K562 (cell line): ENCODE measurements around the gene ACAT2. TPM values are rescaled to one million over a fixed set of nuclear protein-coding genes. Genes with fewer than 3 reads are reported as not detected.

Experiments used
- E2F5 ChIP-seq: sonication (generic); formaldehyde crosslinking; IDR thresholded peaks from 2 replicates; pipeline ENCODE4 v1.8.0; 2022; ENCODE audit warnings: mild to moderate bottlenecking, missing genetic modification reagents
- EGR1 ChIP-seq: fragments of 450-650 bp; conservative IDR thresholded peaks from 2 replicates; pipeline ENCODE4 v1.6.1; 2017; ENCODE audit warnings: mild to moderate bottlenecking
- HINFP ChIP-seq: fragments of 450-650 bp; conservative IDR thresholded peaks from 2 replicates; pipeline ENCODE4 v1.6.1; 2016; ENCODE audit warnings: missing genetic modification characterization, low read depth, mild to moderate bottlenecking, control low read depth, missing compliant biosample characterization
- PHF21A ChIP-seq: fragments of 450-650 bp; IDR thresholded peaks from 2 replicates; pipeline ENCODE4 v1.6.1; 2017; ENCODE audit warnings: low read depth, borderline replicate concordance
- PML ChIP-seq: IDR thresholded peaks from 2 replicates; pipeline ENCODE4 v1.6.1; 2012; ENCODE audit warnings: low read length, inconsistent platforms
- RFX1 ChIP-seq: fragments of 450-650 bp; IDR thresholded peaks from 2 replicates; pipeline ENCODE4 v1.6.1; 2016; ENCODE audit warnings: mild to moderate bottlenecking, moderate library complexity
- SPI1 ChIP-seq: IDR thresholded peaks from 2 replicates; pipeline ENCODE4 v1.6.1; 2011; ENCODE audit warnings: low read depth, low read length, control low read depth, borderline replicate concordance
- TEAD2 ChIP-seq: fragments of 450-650 bp; IDR thresholded peaks from 2 replicates; pipeline ENCODE4 v1.6.1; 2016; ENCODE audit warnings: missing genetic modification characterization, control low read depth, missing compliant biosample characterization
- TSHZ1 ChIP-seq: fragments of 250-450 bp; sonication (Bioruptor Pico); IDR thresholded peaks from 2 replicates; pipeline ENCODE4 v1.4.0; 2020; ENCODE audit warnings: mild to moderate bottlenecking, moderate library complexity
- U2AF2 ChIP-seq: fragments of 200-400 bp; formaldehyde crosslinking; optimal IDR thresholded peaks from 2 replicates; pipeline ENCODE3; 2017; ENCODE audit warnings: low read depth, mild to moderate bottlenecking, low read length
- polyA plus RNA-seq, 8 experiments: library from polyadenylated mRNA; depleted of rRNA in 4 of 8; stranded (reverse) in 5 of 8; unstranded in 3 of 8; fragments of >200 nt; fragmentation: Nextera tagmentation in 2 of 8; fragmentation: Illumina TruSeq in 1 of 8; extraction: Ambion mirVana in 2 of 8; extraction: Trizol in 1 of 8; gene quantifications; 2 replicates each; pipeline versions ENCODE4 v1.2.1 to v1.2.3, GENCODE V29; 2011 to 2014; ENCODE audit warnings: inconsistent platforms in 1 of 8, missing spikeins in 1 of 8
- total RNA-seq, 7 experiments: library from RNA; depleted of rRNA in 6 of 7; stranded (reverse); fragments of >200 nt in 6 of 7; fragmentation: Illumina TruSeq in 2 of 7; extraction: Trizol in 2 of 7; gene quantifications; 2 replicates each; pipeline versions ENCODE4 v1.2.1 to v1.2.3, GENCODE V29; 2011 to 2021; ENCODE audit warnings: low replicate concordance in 1 of 7
- TF ChIP-seq, protein P1 (sequence below): fragments of 250-450 bp; sonication (Bioruptor Pico); IDR thresholded peaks from 2 replicates; pipeline ENCODE4 v1.5.0; 2021
- TF ChIP-seq, protein P2 (sequence below), 2 experiments: fragments of 450-650 bp in 1 of 2; sonication (generic) in 1 of 2; formaldehyde crosslinking in 1 of 2; IDR thresholded peaks in 1 of 2; conservative IDR thresholded peaks in 1 of 2; 2 replicates each; pipeline versions ENCODE4 v1.6.1 to v1.8.1; 2016 to 2023; ENCODE audit warnings: mild to moderate bottlenecking in 2 of 2, moderate library complexity in 2 of 2, inconsistent platforms in 1 of 2, missing genetic modification reagents in 1 of 2
- TF ChIP-seq, protein P3 (sequence below), 2 experiments: fragments of 150-350 bp in 1 of 2; IDR thresholded peaks; 2 replicates each; pipeline ENCODE4 v1.6.1; 2012 to 2016; ENCODE audit warnings: low read depth in 2 of 2, low read length in 2 of 2, mild to moderate bottlenecking in 1 of 2, moderate library complexity in 1 of 2

The ACAT2 gene
- total and polyA plus RNA-seq, 9 of the 15 experiments (the other 6 are each of a cell fraction or from before 2014, with no cell fraction given): 63.0 to 309 (median 144) TPM

DNA sequence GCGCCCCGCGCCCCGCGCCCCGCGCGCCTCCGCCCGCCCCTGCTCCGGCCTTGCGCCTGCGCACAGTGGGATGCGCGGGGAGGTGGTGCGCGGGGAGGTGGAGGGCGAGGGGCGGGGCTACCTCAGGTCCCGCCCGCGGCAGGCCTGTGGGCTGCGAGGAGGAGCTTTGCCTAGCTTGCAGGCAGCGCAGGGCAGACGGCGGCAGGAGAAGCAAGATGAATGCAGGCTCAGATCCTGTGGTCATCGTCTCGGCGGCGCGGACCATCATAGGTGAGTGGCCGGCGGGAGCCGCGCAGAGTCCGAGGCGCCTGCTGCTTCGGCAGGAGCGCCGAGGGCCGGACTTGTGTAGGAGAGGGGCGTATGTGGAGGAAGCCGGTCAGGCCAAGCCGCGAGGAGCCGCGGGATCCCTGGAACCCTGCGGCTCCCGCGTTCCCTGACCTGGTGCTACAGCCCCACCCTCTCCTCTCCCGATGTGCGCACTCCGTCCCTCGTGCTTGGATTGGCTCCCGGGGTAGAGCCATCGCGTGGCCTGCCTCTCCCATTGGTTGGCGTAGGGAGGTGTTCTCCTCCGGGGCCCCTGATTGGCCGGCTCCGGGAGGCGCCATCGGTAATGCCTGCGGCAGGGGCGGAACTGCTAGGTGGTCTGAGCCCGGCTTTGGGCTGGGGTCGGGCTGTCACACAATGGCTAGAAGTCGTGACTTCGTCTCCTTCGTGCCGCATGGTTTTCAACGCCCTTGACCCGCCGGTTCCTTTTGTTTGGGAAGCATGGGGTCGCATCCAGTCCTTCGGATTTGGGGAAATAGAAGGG, at the start of gene ACAT2 (continued):
- no peak for TF ChIP-seq TSHZ1 (CRISPR knock-in tag)
- TF ChIP-seq, protein P1, sequence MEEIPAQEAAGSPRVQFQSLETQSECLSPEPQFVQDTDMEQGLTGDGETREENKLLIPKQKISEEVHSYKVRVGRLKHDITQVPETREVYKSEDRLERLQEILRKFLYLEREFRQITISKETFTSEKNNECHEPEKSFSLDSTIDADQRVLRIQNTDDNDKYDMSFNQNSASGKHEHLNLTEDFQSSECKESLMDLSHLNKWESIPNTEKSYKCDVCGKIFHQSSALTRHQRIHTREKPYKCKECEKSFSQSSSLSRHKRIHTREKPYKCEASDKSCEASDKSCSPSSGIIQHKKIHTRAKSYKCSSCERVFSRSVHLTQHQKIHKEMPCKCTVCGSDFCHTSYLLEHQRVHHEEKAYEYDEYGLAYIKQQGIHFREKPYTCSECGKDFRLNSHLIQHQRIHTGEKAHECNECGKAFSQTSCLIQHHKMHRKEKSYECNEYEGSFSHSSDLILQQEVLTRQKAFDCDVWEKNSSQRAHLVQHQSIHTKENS (CRISPR knock-in tag): no peak
- no peak for TF ChIP-seq EGR1
- TF ChIP-seq RFX1: no peak
- no peak for TF ChIP-seq U2AF2
- TF ChIP-seq, protein P2, sequence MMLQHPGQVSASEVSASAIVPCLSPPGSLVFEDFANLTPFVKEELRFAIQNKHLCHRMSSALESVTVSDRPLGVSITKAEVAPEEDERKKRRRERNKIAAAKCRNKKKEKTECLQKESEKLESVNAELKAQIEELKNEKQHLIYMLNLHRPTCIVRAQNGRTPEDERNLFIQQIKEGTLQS (IDR thresholded peaks at IDR 0.05): no peak
- TF ChIP-seq, protein P2 (CRISPR knock-in tag; conservative IDR thresholded peaks at IDR 0.05): no peak
- TF ChIP-seq E2F5: no peak
- TF ChIP-seq HINFP (tag): no peak
- TF ChIP-seq, protein P3, sequence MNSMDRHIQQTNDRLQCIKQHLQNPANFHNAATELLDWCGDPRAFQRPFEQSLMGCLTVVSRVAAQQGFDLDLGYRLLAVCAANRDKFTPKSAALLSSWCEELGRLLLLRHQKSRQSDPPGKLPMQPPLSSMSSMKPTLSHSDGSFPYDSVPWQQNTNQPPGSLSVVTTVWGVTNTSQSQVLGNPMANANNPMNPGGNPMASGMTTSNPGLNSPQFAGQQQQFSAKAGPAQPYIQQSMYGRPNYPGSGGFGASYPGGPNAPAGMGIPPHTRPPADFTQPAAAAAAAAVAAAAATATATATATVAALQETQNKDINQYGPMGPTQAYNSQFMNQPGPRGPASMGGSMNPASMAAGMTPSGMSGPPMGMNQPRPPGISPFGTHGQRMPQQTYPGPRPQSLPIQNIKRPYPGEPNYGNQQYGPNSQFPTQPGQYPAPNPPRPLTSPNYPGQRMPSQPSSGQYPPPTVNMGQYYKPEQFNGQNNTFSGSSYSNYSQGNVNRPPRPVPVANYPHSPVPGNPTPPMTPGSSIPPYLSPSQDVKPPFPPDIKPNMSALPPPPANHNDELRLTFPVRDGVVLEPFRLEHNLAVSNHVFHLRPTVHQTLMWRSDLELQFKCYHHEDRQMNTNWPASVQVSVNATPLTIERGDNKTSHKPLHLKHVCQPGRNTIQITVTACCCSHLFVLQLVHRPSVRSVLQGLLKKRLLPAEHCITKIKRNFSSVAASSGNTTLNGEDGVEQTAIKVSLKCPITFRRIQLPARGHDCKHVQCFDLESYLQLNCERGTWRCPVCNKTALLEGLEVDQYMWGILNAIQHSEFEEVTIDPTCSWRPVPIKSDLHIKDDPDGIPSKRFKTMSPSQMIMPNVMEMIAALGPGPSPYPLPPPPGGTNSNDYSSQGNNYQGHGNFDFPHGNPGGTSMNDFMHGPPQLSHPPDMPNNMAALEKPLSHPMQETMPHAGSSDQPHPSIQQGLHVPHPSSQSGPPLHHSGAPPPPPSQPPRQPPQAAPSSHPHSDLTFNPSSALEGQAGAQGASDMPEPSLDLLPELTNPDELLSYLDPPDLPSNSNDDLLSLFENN (IDR thresholded peaks at IDR 0.05; ENCODE audit: low read depth in 2 of 2, low read length in 2 of 2): no peak
- TF ChIP-seq TEAD2 (tag): no peak
- TF ChIP-seq PML: peak; percentile 19
- no peak for TF ChIP-seq PHF21A
- 0 out of 2 replicates have a peak, but pooled peaks have one; percentile 31 for TF ChIP-seq SPI1
